HEK293 (cell line): ENCODE measurements around the gene HEATR9.

Experiments used
- CTCF ChIA-PET: fragments of 350-600 bp; formaldehyde crosslinking; extraction: SDS; loops from one replicate; lab custom pipeline; 2021; ENCODE audit warnings: antibody characterized with exemption; lab: Yijun Ruan, JAX
- POLR2A ChIA-PET: fragments of 300-600 bp; formaldehyde crosslinking; extraction: SDS; loops from one replicate; lab custom pipeline; 2020; ENCODE audit warnings: antibody characterized with exemption, inconsistent platforms; lab: Yijun Ruan, JAX
- H3K27ac ChIP-seq: fragments of 200-500 bp; sonication (Bioruptor generic); 2 replicates; pipeline ENCODE4 v1.5.1; 2014; ENCODE audit warnings: low read depth, low read length, control low read depth, inconsistent platforms; ENCODE audit errors: extremely low read depth
- H3K36me3 ChIP-seq, 2 experiments: fragments of 200-500 bp in 1 of 2; sonication (Bioruptor generic) in 1 of 2; 1 replicate in 1 of 2; 2 replicates in 1 of 2; pipeline ENCODE4 v1.5.1; 2014 to 2017; ENCODE audit warnings: inconsistent platforms in 2 of 2, low read length in 2 of 2; ENCODE audit not compliant: control insufficient read depth in 2 of 2, insufficient read depth in 1 of 2
- H3K4me1 ChIP-seq: fragments of 200-500 bp; sonication (Bioruptor generic); 2 replicates; pipeline ENCODE4 v1.5.1; 2014; ENCODE audit warnings: mild to moderate bottlenecking, low read length, inconsistent platforms; ENCODE audit not compliant: control insufficient read depth, insufficient read depth
- H3K4me3 ChIP-seq: 2 replicates; pipeline ENCODE4 v1.5.1; 2011; ENCODE audit warnings: low read depth, mild to moderate bottlenecking, control low read depth, low read length, moderate library complexity
- H3K9me3 ChIP-seq: fragments of 200-500 bp; sonication (Bioruptor generic); 2 replicates; pipeline ENCODE4 v1.5.1; 2014; ENCODE audit warnings: low read depth, low read length, inconsistent platforms; ENCODE audit not compliant: control insufficient read depth, insufficient read depth
- GLIS1 ChIP-seq: fragments of 450-650 bp; formaldehyde crosslinking; IDR thresholded peaks from 2 replicates; pipeline ENCODE4 v1.5.1; 2016; ENCODE audit warnings: missing biosample characterization, missing genetic modification characterization
- IKZF3 ChIP-seq: fragments of 450-650 bp; IDR thresholded peaks from 2 replicates; pipeline ENCODE4 v1.5.0; 2018; ENCODE audit warnings: missing biosample characterization, mild to moderate bottlenecking, missing genetic modification characterization, moderate library complexity
- SP2 ChIP-seq: fragments of 450-650 bp; formaldehyde crosslinking; IDR thresholded peaks from 2 replicates; pipeline ENCODE4 v1.5.1; 2016; ENCODE audit warnings: missing biosample characterization, missing genetic modification characterization
- TRIM28 ChIP-seq: IDR thresholded peaks from 2 replicates; pipeline ENCODE4 v1.6.1; 2011; ENCODE audit warnings: low read length, control low read depth, borderline replicate concordance
- WT1 ChIP-seq: fragments of 450-650 bp; formaldehyde crosslinking; IDR thresholded peaks from 2 replicates; pipeline ENCODE4 v1.5.1; 2016; ENCODE audit warnings: missing biosample characterization, missing genetic modification characterization
- ZEB2 ChIP-seq: fragments of 450-650 bp; formaldehyde crosslinking; IDR thresholded peaks from 2 replicates; pipeline ENCODE4 v1.5.1; 2016; ENCODE audit warnings: missing biosample characterization, missing genetic modification characterization
- ZFHX2 ChIP-seq: fragments of 450-650 bp; formaldehyde crosslinking; conservative IDR thresholded peaks from 2 replicates; pipeline ENCODE4 v1.5.1; 2016; ENCODE audit warnings: missing biosample characterization, missing genetic modification characterization
- ZFP3 ChIP-seq: fragments of 450-650 bp; formaldehyde crosslinking; IDR thresholded peaks from 2 replicates; pipeline ENCODE4 v1.5.1; 2016; ENCODE audit warnings: low read depth, missing biosample characterization, missing genetic modification characterization
- ZIC2 ChIP-seq: fragments of 450-650 bp; formaldehyde crosslinking; IDR thresholded peaks from 2 replicates; pipeline ENCODE4 v1.5.1; 2016; ENCODE audit warnings: missing biosample characterization, missing genetic modification characterization
- ZNF114 ChIP-seq: fragments of 450-650 bp; formaldehyde crosslinking; IDR thresholded peaks from 2 replicates; pipeline ENCODE4 v1.5.0; 2017; ENCODE audit warnings: missing biosample characterization, missing genetic modification characterization
- ZNF132 ChIP-seq: fragments of 450-650 bp; formaldehyde crosslinking; IDR thresholded peaks from 2 replicates; pipeline ENCODE4 v1.5.1; 2017; ENCODE audit warnings: missing biosample characterization, missing genetic modification characterization, borderline replicate concordance
- ZNF138 ChIP-seq: fragments of 450-650 bp; formaldehyde crosslinking; IDR thresholded peaks from 2 replicates; pipeline ENCODE4 v1.5.1; 2016; ENCODE audit warnings: missing biosample characterization, missing genetic modification characterization, borderline replicate concordance
- ZNF140 ChIP-seq: fragments of 450-650 bp; formaldehyde crosslinking; IDR thresholded peaks from 2 replicates; pipeline ENCODE4 v1.5.1; 2016; ENCODE audit warnings: missing biosample characterization, missing genetic modification characterization
- ZNF155 ChIP-seq: fragments of 450-650 bp; formaldehyde crosslinking; IDR thresholded peaks from 2 replicates; pipeline ENCODE4 v1.5.1; 2016; ENCODE audit warnings: missing biosample characterization, missing genetic modification characterization
- ZNF184 ChIP-seq: fragments of 450-650 bp; IDR thresholded peaks from 2 replicates; pipeline ENCODE4 v1.5.1; 2018; ENCODE audit warnings: missing biosample characterization, mild to moderate bottlenecking, missing genetic modification characterization
- ZNF202 ChIP-seq: fragments of 450-650 bp; formaldehyde crosslinking; IDR thresholded peaks from 2 replicates; pipeline ENCODE4 v1.5.1; 2016; ENCODE audit warnings: missing biosample characterization, missing genetic modification characterization, borderline replicate concordance
- ZNF423 ChIP-seq: fragments of 450-650 bp; formaldehyde crosslinking; IDR thresholded peaks from 2 replicates; pipeline ENCODE4 v1.5.1; 2016; ENCODE audit warnings: missing biosample characterization, missing genetic modification characterization
- ZNF433 ChIP-seq: fragments of 450-650 bp; formaldehyde crosslinking; IDR thresholded peaks from 2 replicates; pipeline ENCODE4 v1.5.1; 2016; ENCODE audit warnings: missing biosample characterization, missing genetic modification characterization, low read depth
- ZNF473 ChIP-seq: fragments of 450-650 bp; formaldehyde crosslinking; IDR thresholded peaks from 2 replicates; pipeline ENCODE4 v1.5.1; 2017; ENCODE audit warnings: missing biosample characterization, missing genetic modification characterization
- ZNF555 ChIP-seq: fragments of 450-650 bp; formaldehyde crosslinking; conservative IDR thresholded peaks from 2 replicates; pipeline ENCODE4 v1.5.1; 2017; ENCODE audit warnings: missing biosample characterization, mild to moderate bottlenecking, missing genetic modification characterization, inconsistent platforms
- ZNF558 ChIP-seq: fragments of 450-650 bp; formaldehyde crosslinking; IDR thresholded peaks from 2 replicates; pipeline ENCODE4 v1.5.1; 2016; ENCODE audit warnings: missing biosample characterization, missing genetic modification characterization
- ZNF629 ChIP-seq: fragments of 450-650 bp; formaldehyde crosslinking; IDR thresholded peaks from 2 replicates; pipeline ENCODE4 v1.5.1; 2017; ENCODE audit warnings: missing biosample characterization, missing genetic modification characterization
- ZNF707 ChIP-seq: fragments of 450-650 bp; formaldehyde crosslinking; IDR thresholded peaks from 2 replicates; pipeline ENCODE4 v1.5.1; 2016; ENCODE audit warnings: missing biosample characterization, missing genetic modification characterization
- ZNF777 ChIP-seq: fragments of 450-650 bp; formaldehyde crosslinking; IDR thresholded peaks from 2 replicates; pipeline ENCODE4 v1.5.1; 2017; ENCODE audit warnings: missing biosample characterization, missing genetic modification characterization, borderline replicate concordance
- TF ChIP-seq, protein P1 (sequence below): fragments of 450-650 bp; formaldehyde crosslinking; IDR thresholded peaks from 2 replicates; pipeline ENCODE4 v1.5.1; 2016; ENCODE audit warnings: missing biosample characterization, missing genetic modification characterization, low read depth
- TF ChIP-seq, protein P2 (sequence below): fragments of 450-650 bp; formaldehyde crosslinking; IDR thresholded peaks from 2 replicates; pipeline ENCODE4 v1.5.1; 2016; ENCODE audit warnings: missing biosample characterization, missing genetic modification characterization
- TF ChIP-seq, protein P3 (sequence below): fragments of 450-650 bp; formaldehyde crosslinking; IDR thresholded peaks from 2 replicates; pipeline ENCODE4 v1.5.1; 2016; ENCODE audit warnings: missing biosample characterization, missing genetic modification characterization
- TF ChIP-seq, protein P4 (sequence below): fragments of 450-650 bp; formaldehyde crosslinking; IDR thresholded peaks from 2 replicates; pipeline ENCODE4 v1.5.1; 2016; ENCODE audit warnings: missing biosample characterization, missing genetic modification characterization
- TF ChIP-seq, protein P5 (sequence below): fragments of 450-650 bp; formaldehyde crosslinking; IDR thresholded peaks from 2 replicates; pipeline ENCODE4 v1.5.1; 2017; ENCODE audit warnings: missing biosample characterization, missing genetic modification characterization

HEATR9 gene

DNA sequence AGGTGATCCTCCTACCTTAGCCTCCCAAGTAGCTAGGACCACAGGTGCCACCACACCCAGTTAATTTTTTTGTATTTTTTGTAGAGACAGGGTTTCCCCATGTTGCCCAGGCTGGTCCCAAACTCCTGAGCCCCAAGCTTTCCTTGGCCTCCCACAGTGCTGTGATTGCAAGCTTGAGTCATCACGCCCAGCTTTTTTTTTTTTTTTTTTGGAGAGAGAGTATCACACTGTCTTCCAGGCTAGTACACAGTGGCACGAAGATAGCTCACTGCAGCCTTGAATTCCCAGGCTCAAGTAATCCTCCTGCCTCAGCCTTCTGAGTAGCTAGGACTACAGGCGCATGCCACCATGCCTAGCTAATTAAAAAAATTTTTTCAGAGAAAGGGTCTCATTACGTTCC, 27.2 kb downstream of the HEATR9 start:
- H3K27ac ChIP-seq: no peak overlapping the region
- TF ChIP-seq ZNF184 (tag by site-specific recombination): no peak
- TF ChIP-seq ZIC2: peak; percentile 26; the same call in 1 of the 2 replicates
- TF ChIP-seq, protein P1, sequence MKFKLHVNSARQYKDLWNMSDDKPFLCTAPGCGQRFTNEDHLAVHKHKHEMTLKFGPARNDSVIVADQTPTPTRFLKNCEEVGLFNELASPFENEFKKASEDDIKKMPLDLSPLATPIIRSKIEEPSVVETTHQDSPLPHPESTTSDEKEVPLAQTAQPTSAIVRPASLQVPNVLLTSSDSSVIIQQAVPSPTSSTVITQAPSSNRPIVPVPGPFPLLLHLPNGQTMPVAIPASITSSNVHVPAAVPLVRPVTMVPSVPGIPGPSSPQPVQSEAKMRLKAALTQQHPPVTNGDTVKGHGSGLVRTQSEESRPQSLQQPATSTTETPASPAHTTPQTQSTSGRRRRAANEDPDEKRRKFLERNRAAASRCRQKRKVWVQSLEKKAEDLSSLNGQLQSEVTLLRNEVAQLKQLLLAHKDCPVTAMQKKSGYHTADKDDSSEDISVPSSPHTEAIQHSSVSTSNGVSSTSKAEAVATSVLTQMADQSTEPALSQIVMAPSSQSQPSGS (tag by site-specific recombination): no peak
- TF ChIP-seq ZNF423 (tag by site-specific recombination): no peak
- no peak for TF ChIP-seq SP2
- peak; percentile 78 for TF ChIP-seq GLIS1 (tag by site-specific recombination)
- no peak for TF ChIP-seq ZFHX2 (tag by site-specific recombination)
- TF ChIP-seq ZNF138 (tag by site-specific recombination): no peak
- TF ChIP-seq ZNF707: no peak
- no peak for TF ChIP-seq ZNF433 (tag by site-specific recombination)
- TF ChIP-seq, protein P2, sequence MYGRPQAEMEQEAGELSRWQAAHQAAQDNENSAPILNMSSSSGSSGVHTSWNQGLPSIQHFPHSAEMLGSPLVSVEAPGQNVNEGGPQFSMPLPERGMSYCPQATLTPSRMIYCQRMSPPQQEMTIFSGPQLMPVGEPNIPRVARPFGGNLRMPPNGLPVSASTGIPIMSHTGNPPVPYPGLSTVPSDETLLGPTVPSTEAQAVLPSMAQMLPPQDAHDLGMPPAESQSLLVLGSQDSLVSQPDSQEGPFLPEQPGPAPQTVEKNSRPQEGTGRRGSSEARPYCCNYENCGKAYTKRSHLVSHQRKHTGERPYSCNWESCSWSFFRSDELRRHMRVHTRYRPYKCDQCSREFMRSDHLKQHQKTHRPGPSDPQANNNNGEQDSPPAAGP (tag by site-specific recombination): no peak
- H3K4me1 ChIP-seq: no peaks in the 10 kb centered on the region
- H3K4me3 ChIP-seq: no peak overlapping the region
- H3K36me3 ChIP-seq: peaks cover 99% of the 10 kb centered on the region in 2 experiments
- no peaks in the 10 kb centered on the region for H3K9me3 ChIP-seq
- POLR2A ChIA-PET: interaction anchor here (0.6 to 1.2 kb wide), 3 partner anchors 8 to 288 kb away, joined by 3 to 5 read pairs (median 4); partner anchors contain the start of gene TAF15
- CTCF ChIA-PET: interaction anchor here (0.6 to 2.5 kb wide), 4 partner anchors 11 to 1950 kb away, joined by 3 to 16 read pairs (median 4); no protein-coding TSS in a partner anchor

DNA sequence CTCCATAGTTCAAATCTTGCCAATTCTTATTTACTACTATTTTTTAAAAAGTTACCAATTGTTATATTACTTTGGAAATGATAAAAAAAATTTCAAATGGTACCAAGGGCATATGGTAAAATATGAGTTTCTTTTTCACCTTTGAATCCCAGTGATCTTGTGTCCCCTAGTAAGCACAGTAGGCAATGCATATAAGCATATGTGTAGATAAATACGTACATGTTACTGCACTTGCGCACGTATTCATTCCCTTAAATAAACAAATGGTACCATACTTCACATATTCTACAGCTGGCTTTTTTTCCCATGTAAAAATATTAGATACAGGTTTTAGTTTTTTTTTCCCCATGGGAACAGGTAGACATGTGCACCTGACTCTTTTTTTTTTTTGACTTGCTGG, 27.6 kb downstream of the HEATR9 start:
- ChIA-PET CTCF (interaction anchor here (0.6 to 2.5 kb wide), 4 partner anchors 77 to 1950 kb away, joined by 3 to 16 read pairs (median 5); no protein-coding TSS in a partner anchor), POLR2A (interaction anchor here (0.6 to 1.2 kb wide), 3 partner anchors 8 to 288 kb away, joined by 3 to 5 read pairs (median 4); partner anchors contain the start of gene TAF15)
- Histone ChIP-seq H3K9me3 (no peaks in the 10 kb centered on the region), H3K4me1 (no peaks in the 10 kb centered on the region), H3K36me3 (peaks cover 99% of the 10 kb centered on the region in 2 experiments), H3K27ac (no peak overlapping the region), H3K4me3 (no peak overlapping the region)
- no peak for TF ChIP-seq ZNF558
- TF ChIP-seq ZNF155: no peak
- no peak for TF ChIP-seq ZNF114 (tag by site-specific recombination)
- TF ChIP-seq ZNF202: no peak
- TF ChIP-seq ZNF629 (tag by site-specific recombination): no peak
- no peak for TF ChIP-seq ZNF132 (tag by site-specific recombination)
- no peak for TF ChIP-seq ZEB2 (tag by site-specific recombination)
- TF ChIP-seq IKZF3: no peak
- TF ChIP-seq, protein P3, sequence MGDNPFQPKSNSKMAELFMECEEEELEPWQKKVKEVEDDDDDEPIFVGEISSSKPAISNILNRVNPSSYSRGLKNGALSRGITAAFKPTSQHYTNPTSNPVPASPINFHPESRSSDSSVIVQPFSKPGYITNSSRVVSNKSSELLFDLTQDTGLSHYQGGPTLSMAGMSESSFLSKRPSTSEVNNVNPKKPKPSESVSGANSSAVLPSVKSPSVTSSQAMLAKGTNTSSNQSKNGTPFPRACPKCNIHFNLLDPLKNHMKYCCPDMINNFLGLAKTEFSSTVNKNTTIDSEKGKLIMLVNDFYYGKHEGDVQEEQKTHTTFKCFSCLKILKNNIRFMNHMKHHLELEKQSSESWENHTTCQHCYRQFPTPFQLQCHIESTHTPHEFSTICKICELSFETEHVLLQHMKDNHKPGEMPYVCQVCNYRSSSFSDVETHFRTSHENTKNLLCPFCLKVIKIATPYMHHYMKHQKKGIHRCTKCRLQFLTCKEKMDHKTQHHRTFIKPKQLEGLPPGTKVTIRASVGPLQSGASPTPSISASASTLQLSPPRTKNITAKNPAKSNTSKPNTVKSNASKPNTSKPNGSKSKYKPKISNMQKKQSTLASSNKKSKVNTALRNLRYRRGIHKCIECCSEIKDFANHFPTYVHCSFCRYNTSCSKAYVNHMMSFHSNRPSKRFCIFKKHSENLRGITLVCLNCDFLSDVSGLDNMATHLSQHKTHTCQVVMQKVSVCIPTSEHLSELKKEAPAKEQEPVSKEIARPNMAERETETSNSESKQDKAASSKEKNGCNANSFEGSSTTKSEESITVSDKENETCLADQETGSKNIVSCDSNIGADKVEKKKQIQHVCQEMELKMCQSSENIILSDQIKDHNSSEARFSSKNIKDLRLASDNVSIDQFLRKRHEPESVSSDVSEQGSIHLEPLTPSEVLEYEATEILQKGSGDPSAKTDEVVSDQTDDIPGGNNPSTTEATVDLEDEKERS (tag by site-specific recombination): no peak
- TF ChIP-seq ZNF140 (tag by site-specific recombination): no peak
- TF ChIP-seq TRIM28: no peak
- TF ChIP-seq, protein P4, sequence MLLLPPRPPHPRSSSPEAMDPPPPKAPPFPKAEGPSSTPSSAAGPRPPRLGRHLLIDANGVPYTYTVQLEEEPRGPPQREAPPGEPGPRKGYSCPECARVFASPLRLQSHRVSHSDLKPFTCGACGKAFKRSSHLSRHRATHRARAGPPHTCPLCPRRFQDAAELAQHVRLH (tag by site-specific recombination): no peak
- TF ChIP-seq, protein P5, sequence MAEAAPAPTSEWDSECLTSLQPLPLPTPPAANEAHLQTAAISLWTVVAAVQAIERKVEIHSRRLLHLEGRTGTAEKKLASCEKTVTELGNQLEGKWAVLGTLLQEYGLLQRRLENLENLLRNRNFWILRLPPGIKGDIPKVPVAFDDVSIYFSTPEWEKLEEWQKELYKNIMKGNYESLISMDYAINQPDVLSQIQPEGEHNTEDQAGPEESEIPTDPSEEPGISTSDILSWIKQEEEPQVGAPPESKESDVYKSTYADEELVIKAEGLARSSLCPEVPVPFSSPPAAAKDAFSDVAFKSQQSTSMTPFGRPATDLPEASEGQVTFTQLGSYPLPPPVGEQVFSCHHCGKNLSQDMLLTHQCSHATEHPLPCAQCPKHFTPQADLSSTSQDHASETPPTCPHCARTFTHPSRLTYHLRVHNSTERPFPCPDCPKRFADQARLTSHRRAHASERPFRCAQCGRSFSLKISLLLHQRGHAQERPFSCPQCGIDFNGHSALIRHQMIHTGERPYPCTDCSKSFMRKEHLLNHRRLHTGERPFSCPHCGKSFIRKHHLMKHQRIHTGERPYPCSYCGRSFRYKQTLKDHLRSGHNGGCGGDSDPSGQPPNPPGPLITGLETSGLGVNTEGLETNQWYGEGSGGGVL (tag by site-specific recombination): no peak
- no peak for TF ChIP-seq ZNF555 (tag by site-specific recombination)
- TF ChIP-seq ZNF777: no peak
- TF ChIP-seq ZFP3 (tag by site-specific recombination): no peak
- no peak for TF ChIP-seq ZNF473 (tag by site-specific recombination)
- no peak for TF ChIP-seq WT1
